ENCODE data around the gene ZNF219.
A peak's percentile ranks its signal among the peaks of the same experiment; 100 is the strongest.

Gene ZNF219

GRCh38 chr14:21102521-21103410 lies 4.3 kb upstream of the ZNF219 start:
- no peak for DNase-seq (ENCODE audit: low read depth in 2 of 2)

- DNase-seq (ENCODE audit: low read depth in 2 of 2), result no peak
These were observed 3.5 kb upstream of the ZNF219 start for GRCh38 chr14:21101802-21102413.

- DNase-seq (ENCODE audit: low read depth in 2 of 2), result no peak
These were observed 2.5 kb upstream of the ZNF219 start, which contains the start of gene TMEM253 for GRCh38 chr14:21100931-21101330. Gene TMEM253, plus strand, starts transcription at chr14:21101066. Its CDS starts 278 bp downstream, at chr14:21101344.

GRCh38 chr14:21099596-21099985 lies 1.1 kb upstream of the ZNF219 start:
- DNase-seq (ENCODE audit: low read depth in 2 of 2), result no peak

- DNase-seq (ENCODE audit: low read depth in 2 of 2), result no peak
These were observed 589 bp upstream of the ZNF219 start for GRCh38 chr14:21098892-21099595.

GRCh38 chr14:21097636-21098075 lies 799 bp downstream of the ZNF219 start:
- DNase-seq (ENCODE audit: low read depth in 2 of 2), result no peak

- DNase-seq (ENCODE audit: low read depth in 2 of 2), result no peak
These were observed 1.3 kb downstream of the ZNF219 start for GRCh38 chr14:21096978-21097635.

GRCh38 chr14:21096438-21096837 lies 2.0 kb downstream of the ZNF219 start:
- DNase-seq (ENCODE audit: low read depth in 2 of 2), result no peak

GRCh38 chr14:21095430-21096205 lies 2.8 kb downstream of the ZNF219 start:
- no peak for DNase-seq (ENCODE audit: low read depth in 2 of 2)

GRCh38 chr14:21093769-21094681 lies 4.4 kb downstream of the ZNF219 start:
- DNase-seq (ENCODE audit: low read depth in 2 of 2), result no peak

- no peak for DNase-seq (ENCODE audit: low read depth in 2 of 2)
These were observed 5.4 kb downstream of the ZNF219 start for GRCh38 chr14:21093018-21093417.

- DNase-seq (ENCODE audit: low read depth in 2 of 2), result peak; percentile 81 to 89
These were observed 6.0 kb downstream of the ZNF219 start for GRCh38 chr14:21092273-21093011.

GRCh38 chr14:21091821-21092272 lies 6.6 kb downstream of the ZNF219 start:
- no peak for DNase-seq (ENCODE audit: low read depth in 2 of 2)

- DNase-seq (ENCODE audit: low read depth in 2 of 2), result no peak
These were observed 7.4 kb downstream of the ZNF219 start for GRCh38 chr14:21090940-21091663.

GRCh38 chr14:21090194-21090939 lies 8.1 kb downstream of the ZNF219 start:
- no peak for DNase-seq (ENCODE audit: low read depth in 2 of 2)

- DNase-seq (ENCODE audit: low read depth in 2 of 2), result no peak
These were observed 8.6 kb downstream of the ZNF219 start for GRCh38 chr14:21089877-21090193.

GRCh38 chr14:21089271-21089670 lies 9.2 kb downstream of the ZNF219 start:
- no peak for DNase-seq (ENCODE audit: low read depth in 2 of 2)

- no peak for DNase-seq (ENCODE audit: low read depth in 2 of 2)
These were observed 9.8 kb downstream of the ZNF219 start for GRCh38 chr14:21088687-21089086.

Measured in stimulated activated CD8-positive, alpha-beta memory T cell treated with anti-CD3 and anti-CD28 coated beads, Interleukin-7, amount 100 ng/mL, for 1 hour (primary cell).